HG03571 (cell line): ENCODE data around the gene TLCD5.

Experiments used
- ATAC-seq: cut with Tn5 transposase; IDR thresholded peaks from one replicate; pipeline ENCODE4 v1.9.1; 2021; ENCODE audit not compliant: unreplicated experiment

Gene TLCD5

DNA sequence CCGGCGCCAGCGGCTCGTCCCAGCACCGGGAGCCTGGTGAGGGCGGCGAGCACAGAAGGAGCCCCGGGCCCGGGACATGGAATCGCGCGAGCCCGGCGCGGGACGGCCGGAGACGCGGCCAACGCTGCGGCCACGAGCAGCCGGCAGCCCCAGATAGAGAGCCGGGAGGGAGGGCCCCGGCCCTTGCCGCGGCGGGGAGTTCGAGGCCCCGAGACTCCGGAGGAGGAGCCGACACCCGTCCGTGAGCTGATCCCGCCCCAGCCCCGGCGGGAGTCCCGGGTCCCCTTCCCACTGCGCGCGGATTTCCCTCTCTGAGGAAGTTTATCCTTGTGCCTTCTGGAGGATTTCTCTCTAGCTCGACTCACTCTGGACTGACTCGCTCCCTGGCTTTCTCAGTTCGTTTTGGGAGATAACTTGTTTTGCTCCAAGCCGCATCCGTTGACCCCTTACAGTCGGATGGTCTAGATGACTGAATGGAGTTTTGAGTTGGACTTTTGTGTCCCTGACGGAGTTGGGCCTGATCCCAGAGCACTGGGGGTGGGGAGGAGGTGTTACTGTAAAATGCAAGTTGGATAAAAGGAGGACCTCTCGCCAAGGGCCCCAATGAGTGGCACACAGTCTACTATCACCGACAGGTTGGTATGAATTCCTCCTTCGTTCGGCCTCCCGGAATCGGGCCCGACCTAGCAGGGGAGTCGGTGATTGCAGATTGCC lies 11.7 kb downstream of the TLCD5 start:
- no peak for ATAC-seq

DNA sequence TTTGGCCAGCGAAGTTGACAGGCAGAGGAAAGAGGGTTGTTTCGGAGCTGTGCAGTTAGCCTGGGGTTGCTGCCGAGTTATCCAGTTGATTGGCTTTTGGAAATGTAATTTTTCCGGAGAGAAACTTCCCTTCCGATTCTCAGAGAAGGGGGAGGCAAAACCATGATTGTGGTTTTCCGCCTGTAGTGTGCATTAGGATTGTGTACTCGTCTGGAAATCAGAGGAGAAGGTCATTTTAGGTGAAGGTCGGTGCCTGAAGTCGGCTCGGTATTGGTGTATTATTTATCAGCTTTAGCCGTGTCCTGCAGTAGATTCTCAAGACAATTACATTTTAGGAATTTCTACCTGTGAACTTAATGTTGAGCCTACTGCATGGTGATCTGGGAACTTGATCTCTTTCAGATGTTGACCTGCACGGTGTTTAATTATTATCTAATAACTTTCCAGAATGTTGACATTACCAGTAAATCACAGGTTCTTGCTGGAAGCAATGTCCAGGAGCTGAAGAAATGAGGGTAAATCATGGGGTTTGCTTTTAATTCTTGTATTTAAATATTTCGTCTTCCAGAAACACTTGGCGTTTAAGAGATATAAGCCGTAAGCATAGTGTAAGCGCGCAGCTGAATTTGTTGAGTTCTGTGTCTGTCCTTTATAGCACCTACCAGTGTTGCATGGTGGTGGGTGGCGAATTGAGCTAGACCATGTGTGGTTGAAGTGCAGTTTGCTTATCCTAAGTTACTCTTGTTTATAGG lies 12.4 kb downstream of the TLCD5 start:
- no peak for ATAC-seq

DNA sequence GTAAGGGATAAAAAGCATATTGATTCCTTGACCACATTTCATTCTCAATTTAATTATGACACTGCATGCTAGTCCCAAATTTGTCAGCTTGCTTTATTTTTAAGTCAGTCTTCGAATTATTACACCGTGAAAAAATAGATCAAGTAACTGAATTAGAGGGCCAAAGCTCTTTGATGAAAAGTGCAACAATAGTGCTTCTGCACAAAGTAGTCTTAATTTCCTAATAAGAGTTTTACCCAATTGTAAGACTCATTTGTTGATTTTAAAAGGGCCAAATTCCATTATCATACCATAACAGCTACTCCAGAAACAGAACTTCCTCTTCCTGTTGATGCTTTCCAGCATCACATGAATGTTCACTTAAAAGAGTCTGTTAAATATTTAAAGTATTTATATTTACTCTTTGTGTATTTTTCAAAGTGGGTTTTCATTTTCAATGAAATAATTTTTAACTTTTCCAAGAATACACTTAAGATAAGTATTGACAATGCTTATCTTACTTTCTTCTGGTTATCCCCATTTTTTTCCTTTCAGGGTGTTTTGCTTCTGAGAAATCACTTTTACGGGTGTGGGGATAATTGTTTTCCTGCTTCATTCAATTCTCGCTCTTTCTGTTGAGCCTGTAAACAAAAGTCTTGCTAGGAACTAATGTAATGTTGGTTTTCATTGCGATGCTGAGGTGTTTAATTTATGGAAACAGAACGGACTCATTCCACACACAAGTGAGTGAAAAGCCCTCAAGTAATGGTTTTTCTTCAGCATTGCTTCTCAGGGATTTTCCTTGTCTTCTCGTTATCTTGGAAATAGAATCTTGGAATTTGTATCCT lies 13.2 kb downstream of the TLCD5 start:
- ATAC-seq, result no peak

DNA sequence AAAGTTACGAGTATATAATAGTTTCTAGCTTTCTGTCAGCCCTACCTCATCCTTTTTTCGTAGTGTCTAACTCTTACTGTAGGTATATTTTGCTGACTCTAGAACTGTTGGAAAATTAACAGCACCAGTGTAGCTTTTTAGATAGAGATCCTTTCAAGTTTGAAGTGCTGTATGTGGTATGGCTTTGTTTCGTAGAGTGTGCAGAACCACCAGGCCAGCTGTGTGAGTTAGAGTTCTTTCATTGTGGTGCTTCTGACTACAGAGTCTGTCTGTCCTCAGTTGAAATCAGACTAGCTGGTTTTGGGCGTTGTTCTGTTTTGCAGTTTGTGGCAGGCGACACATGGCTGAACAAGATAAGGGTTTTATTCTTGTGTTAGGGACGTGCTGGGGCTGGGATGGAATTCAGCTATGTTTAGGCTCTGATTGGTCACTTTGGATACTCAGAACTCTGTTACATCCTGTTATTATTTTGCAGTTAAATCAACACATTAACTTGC lies 14.3 kb downstream of the TLCD5 start:
- ATAC-seq, result no peak

DNA sequence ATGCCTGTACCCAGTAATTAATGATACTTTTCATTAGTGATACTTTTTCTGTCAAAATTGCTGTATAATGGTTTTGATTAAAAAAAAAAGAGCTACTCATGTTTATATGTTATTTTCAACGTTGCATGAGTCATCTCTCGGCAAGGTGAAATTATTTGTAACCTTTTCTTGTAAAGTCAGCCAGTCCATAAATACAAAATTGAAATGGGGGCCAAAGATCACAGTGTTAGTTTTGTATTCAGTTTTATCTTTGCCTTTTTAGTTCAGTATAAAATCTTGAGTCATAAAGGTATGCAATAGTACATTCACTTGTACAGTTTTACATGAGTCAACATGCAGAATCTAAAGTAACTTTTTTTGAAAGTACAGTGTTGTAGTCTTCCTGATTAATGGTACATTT lies 15.4 kb downstream of the TLCD5 start:
- no peak for ATAC-seq

DNA sequence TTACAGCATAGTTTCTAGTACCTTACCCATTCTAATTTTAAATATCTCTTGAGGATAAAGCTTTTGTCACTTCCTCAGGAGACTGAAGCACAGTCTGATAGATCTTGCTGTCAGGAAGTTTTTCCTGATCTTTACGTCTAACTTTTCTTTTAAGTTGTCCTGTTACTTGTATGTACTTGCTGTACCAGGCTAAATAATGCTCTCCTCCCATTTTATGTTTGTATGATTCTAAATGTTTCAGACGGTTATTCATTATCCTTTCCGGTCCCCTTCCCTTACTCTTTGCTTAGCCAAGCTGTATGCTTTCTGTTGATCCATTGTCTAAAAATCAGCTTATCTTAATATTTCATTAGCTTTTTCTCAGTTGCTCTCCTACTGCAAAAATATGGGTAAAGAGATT lies 17.1 kb downstream of the TLCD5 start:
- no peak for ATAC-seq

DNA sequence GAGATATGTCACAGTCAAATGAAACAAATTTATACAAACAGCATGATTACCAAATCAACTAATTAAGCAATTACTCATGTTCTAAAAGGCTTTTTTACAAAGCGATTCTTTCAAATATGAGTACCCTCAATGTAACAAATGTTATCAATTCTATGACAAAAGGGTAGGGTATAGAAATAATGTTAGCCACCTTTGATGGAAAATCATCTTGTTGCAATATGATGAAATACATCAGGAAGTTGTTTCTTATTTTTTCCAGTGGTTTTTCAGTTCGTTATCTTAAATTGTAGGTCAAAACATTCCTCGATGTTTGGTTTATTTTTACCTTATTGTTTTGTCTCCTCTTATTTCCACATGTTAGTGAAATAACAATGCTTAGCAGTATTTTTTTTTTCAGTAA lies 17.6 kb downstream of the TLCD5 start:
- no peak for ATAC-seq

DNA sequence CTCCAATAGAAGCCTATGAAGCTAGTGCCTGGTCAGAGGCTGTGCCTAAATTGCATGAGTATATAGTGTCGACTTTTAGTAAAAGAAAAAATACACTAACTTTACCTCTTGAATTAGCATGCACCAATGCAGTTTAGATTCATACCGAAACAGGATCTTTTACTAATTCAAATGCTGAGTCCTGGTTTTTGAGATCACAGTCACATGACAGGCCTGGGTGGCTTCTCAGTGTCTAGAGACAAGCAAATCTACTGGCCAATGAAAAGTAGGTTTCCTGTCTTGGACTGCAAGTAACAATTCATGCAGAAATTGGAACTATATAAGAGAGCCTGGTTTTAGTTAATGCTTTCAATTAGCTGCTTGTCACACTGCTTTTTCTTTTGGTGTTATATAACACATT lies 18.3 kb downstream of the TLCD5 start:
- peak; percentile 64 for ATAC-seq

DNA sequence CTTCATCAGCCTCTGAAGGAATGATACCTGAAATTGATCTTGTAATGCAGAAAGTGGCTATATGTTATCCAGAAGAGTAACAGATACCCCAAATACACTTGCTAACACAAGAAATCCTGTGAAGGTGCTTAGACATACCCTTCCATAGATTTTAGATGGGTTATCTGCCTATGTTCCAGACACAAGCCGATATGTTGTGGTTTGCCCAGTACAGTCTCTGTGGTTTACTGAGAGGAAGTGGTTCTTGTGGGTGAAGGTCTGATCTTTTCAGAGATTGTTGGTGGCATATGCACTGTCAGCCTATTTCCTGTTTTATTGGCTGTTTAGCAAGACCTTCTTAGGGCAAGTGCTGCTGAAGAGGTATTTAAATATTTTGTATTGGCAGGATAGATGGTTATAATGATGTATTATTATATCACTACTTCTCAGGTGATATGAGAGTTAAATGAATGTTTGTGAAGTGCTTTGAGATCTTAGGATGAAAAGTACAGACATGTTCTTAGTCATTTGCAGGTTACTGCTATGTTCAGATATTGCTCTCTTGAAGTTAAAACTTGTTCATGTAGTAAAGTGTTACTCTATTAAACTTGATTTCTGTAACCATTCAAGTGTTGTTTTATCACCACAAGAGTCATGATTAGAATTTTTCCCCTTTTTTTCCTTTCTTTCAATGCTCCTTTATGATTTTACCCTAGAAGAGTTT lies 19.4 kb downstream of the TLCD5 start:
- peak; percentile 78 for ATAC-seq

DNA sequence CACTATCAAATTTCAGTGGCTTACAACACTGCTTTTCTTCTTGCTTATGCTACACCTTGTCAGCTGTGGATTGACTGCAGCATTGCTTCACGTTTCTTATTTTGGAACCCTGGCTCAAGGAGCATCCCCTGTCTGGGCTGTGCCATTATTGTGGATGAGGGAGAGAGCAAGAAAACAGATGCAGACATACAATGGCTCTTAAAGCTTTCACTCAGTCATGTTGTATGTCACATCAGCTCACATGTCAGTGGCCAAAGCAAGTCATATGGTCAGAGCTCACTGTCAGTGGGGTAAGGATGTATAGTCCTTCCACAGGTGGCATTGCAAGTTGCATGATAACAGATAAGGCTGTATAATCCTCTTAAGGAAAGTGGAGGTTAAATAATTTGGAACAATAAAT lies 21.1 kb downstream of the TLCD5 start:
- ATAC-seq, result no peak

DNA sequence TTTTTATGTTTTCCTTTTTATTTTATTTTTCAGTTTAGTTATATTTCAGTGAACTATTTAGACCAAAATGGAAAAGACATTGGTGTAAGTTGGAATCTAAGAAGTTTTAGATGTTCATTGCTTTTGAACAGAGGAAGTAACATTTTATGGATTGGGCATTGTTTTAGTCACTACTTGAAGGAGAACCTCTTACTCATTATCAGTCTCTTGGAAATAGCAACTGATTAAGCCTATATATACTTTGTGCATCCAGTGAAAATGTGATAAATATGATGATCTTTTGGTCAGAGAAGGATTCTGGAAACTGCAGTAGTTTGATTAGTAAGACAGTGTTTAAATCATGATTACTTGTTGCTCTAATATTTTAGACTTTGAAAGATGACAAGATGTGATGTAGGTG lies 25.5 kb downstream of the TLCD5 start:
- no peak for ATAC-seq

DNA sequence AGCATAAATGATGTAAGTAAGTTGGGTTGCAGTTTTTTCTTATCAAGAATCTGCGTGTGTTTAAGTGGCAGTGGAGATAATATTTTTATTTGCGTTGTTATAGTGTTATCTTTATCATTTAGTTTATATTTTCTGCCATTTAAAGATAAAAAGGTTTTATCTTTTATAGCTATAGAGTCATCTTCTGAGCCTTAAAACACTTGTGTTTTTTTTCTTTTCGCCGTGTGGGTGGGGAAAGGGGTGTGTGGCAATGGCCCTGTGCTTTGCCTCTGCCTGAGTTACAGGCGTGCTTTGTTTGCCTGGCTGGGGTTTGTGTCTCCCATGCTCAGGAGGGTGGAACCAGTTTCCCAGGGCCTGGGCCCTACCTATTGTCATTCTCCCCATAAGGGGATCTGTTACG lies 27.3 kb downstream of the TLCD5 start:
- no peak for ATAC-seq

DNA sequence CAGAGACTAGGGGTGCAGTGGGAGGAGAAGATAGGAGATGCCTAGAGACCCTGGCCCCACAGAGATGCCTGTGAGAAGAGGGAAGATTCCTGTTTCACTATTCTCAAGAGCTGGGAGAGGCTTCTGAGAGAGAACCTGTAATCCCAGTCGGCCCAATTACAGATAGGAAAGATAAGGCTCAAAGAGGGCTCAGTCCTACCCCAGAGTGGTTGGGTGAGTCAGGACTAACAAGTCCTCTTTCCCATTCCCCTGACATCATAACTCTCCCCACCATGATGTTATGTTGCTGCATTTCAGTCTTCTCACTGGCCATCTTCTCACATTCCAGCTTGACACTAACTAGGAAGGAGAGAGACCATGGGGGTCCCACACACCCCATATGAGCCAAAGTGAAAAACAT lies 29.0 kb downstream of the TLCD5 start:
- no peak for ATAC-seq

DNA sequence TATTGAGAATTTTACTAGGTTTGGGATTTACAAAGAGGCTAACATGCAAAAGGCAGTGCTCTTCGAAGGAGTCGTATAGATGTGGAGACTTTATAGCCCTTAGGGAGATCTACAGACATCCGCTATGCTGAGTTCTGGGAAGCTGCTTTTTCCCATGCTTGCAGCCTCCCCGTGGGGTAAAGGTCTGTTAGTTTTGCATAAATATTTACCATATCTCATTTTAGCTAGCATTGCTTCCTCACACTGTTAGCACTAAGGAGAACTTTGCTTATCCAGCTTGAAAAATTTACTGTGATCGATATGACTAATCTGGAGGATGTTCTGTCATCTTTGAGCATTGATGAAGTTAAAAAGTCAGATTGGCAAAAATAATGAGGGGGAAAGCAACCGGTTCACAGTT lies 29.7 kb downstream of the TLCD5 start:
- no peak for ATAC-seq

DNA sequence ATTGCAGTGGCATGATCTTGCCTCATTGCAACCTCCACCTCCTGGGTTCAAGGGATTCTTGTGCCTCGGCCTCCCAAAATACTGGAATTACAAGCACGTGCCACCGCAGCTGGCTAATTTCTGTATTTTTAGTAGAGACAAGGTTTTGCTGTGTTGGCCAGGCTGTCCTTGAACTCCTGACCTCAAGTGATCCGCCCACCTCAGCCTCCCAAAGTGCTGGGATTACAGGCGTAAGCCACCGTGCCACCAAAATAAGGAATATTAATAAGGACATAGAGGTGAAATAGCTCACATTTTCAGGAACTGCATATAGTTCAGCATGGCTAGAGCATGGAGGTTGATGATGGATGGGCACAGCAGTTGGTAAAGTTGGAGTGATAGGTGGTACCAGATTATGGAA lies 32.5 kb downstream of the TLCD5 start:
- no peak for ATAC-seq

DNA sequence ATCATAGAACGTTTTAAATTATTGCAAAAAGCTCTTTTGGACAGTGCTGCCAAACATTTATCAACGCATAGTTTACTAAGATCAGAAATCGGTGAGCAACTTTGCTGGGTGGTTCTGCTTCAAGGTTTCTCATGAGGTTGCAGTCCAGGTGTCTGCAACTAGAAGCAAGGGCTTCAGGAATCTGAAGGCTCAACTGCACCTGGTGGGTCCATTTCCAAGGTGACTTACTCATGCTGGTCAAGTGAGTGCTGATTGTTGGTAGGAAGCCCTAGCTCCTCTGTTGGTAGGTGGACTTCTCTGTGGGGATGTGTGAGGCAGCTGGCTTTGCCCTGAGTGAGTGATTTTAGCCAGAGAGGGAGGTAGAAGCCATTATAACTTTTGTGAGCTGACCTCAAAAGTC lies 33.6 kb downstream of the TLCD5 start:
- no peak for ATAC-seq

DNA sequence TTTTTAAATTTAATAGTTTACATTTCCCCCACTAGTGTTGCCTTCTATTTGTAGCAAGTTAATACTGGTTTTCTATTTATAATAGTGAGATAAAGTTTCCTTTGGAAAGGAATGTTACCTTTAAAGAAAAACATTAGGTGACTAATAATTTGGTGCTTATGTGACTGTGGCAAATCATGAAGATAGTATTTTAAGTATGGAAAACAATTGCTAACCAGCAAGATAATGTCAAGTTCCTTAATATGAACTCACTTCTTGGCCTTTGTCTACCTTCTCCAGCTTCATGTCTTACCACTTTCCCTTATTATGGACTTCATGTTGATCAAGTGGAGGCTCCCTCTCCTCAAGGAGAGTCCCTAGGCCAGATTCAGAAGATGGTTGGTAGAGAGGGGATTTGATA lies 38.3 kb downstream of the TLCD5 start:
- no peak for ATAC-seq

DNA sequence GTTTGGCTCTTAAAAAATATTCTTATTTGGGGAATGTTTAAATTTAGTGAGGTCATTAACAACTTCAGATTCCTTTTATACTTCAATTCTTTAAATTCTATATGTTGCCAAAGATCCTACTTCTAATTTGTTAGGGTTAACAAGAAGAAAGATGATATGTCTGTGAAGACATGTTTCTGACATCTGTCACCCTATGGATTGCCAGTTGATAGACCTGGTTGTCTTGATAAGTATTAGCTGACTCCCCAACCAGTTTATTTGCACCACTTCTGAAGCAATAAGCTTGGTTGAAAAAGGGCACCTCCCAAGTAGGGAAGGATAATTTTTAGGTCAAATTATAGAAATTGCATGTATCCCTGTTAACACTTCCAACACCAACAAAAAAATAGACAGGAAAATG lies 40.4 kb downstream of the TLCD5 start:
- no peak for ATAC-seq

DNA sequence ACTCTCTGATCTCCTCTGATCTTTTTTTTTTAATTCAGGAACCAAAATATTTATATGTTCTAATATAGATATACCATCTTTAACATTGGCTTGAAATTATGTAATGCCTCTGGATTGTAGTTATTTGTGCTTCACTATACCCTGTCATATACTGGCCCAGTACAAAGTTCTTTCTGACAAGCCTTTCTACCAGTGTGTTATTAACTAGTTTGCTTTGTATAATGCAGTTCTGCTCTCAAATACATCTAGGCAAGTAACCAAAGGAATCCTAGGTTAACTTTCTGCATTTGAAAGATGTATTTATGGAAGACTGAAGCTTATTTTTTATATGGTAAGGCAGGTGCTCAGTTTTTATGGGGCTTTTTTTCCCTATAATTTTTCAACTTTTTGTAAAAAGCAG lies 47.2 kb downstream of the TLCD5 start:
- ATAC-seq, result no peak

DNA sequence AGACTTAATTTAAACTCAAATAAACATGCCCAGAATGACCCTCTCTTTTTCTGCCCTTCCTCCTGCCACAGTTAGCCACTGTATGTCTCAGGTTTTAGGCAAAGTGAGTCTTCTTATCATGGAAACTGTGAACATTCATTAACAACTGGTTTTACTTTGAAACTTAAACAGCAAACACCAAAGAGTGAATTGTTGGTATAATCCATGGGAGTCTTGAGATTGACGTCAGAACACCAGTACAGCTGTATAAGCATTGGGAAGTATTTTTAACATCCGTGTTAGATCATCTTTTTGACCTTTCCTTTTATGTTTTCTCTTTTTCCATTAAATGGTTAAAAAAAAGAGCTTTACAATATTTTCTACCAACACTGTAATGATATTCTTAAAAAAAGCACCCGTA lies 50.0 kb downstream of the TLCD5 start:
- ATAC-seq, result no peak

DNA sequence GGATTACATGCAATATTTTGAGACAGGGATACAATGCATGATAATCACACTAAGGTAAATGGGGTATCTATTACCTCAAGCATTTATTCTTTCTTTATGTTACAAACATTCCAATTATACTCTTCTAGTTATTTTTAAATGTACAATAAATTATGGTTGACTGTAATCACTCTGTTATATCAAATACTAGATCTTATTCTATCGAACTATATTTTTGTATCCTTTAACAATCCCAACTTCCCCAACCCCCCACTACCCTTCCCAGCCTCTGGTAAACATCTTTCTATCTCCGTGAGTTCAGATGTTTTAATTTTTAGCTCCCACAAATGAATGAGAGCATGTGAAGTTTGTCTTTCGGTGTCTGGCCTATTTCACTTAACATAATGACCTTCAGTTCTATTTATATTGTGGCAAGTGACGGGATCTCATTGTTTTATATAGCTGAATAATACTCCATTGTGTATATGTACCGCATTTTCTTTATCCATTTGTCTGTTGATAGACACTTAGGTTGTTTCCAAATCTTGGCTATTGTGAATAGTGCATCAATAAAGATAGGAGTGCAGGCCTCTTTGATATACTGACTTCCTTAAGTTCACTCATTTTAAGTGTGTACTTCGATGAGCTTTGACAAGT lies 51.6 kb downstream of the TLCD5 start:
- ATAC-seq, result no peak
